Suprapubic skin (tissue), 3 donors: Measurements from ENCODE around the gene MEX3A.

Experiments
- EP300 ChIP-seq: sonication (generic); formaldehyde crosslinking; IDR thresholded peaks from one replicate; pipeline ENCODE4 v1.6.1; 2017; ENCODE audit warnings: antibody characterized with exemption
- TF ChIP-seq, protein P1 (sequence below), 2 donors: fragments of 200-600 bp in 1 of 2; fragments of 450-650 bp in 1 of 2; sonication (generic) in 1 of 2; IDR thresholded peaks; one replicate each; pipeline ENCODE4 v1.5.1; 2016 to 2019; ENCODE audit warnings: antibody characterized with exemption in 2 of 2, mild to moderate bottlenecking in 1 of 2, moderate library complexity in 1 of 2

DNA sequence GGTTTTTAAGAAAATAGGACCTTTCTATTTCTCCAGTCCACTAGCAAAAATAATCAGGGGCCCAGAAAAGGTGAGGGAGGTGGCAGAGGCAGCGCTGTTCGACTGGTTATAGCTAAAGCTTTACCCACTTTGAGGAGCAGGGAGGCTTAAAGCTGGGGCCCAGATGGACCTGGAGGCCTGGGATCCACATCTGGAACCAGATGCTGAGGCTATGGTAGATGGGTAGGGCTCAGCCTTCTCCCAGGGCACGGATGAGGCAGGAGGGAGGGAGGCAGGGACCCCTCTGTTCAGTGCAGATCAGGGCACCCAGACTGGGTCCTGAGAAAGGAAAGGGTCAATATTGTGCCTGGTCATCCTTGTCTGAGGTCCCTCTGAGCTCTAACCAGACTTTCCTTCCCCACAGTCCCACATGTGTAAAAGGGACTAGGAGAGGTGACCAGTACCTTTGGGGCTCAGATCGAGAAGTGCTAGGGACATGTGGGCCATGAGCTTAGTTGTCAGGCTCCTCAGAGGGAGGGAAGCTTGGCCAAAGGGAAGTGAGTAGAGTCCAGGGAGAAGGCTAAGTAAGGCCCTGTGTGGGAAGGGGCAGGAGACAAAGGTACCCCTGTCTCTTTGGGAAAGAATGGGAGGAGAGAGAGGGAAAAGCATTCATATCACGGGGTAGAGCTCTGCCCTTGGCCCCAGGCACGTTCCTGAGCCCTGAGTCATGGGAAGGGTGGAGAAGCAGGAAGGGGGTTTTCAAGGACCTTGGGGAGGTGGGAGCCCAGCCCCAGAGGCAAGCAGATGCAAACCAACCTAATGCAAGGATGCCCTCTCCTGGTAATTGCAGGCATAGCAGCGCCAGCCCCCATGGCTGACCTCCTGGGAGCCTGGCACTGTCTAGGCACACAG is 47.7 kb upstream of the MEX3A start:
- TF ChIP-seq EP300: no peak
- TF ChIP-seq, protein P1, sequence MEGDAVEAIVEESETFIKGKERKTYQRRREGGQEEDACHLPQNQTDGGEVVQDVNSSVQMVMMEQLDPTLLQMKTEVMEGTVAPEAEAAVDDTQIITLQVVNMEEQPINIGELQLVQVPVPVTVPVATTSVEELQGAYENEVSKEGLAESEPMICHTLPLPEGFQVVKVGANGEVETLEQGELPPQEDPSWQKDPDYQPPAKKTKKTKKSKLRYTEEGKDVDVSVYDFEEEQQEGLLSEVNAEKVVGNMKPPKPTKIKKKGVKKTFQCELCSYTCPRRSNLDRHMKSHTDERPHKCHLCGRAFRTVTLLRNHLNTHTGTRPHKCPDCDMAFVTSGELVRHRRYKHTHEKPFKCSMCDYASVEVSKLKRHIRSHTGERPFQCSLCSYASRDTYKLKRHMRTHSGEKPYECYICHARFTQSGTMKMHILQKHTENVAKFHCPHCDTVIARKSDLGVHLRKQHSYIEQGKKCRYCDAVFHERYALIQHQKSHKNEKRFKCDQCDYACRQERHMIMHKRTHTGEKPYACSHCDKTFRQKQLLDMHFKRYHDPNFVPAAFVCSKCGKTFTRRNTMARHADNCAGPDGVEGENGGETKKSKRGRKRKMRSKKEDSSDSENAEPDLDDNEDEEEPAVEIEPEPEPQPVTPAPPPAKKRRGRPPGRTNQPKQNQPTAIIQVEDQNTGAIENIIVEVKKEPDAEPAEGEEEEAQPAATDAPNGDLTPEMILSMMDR (IDR thresholded peaks at IDR 0.05): peak; percentile 98 to 99
